ENCODE data around the gene WIZ.

Gene WIZ

DNA sequence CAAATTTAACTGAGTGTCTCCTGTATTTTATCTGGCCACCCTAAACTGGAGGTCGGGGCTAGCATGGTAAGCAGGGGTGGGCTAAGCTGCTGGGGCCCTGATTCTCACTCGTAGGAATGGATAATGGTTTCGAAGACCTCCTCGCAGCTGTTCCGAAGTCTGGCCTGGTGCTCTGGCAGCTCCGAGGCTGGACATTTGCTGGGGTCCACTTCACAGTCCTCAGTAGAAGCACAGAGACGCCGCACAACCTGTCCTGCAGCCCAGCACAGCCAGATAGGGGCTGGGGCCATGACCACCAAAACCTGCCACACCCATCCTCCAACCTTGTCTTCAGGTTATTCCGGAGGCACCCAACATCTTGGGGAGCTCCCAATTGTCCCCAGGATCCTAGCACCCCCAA lies 6.2 kb upstream of the WIZ start:
- Histone ChIP-seq H4K20me1 (ENCODE audit: insufficient read depth, low read length) (peaks cover 4% of the 10 kb centered on the region; the same call in 1 of the 2 replicates), H3K79me2 (ENCODE audit: insufficient read depth, low read length) (no peaks in the 10 kb centered on the region), H3K27me3 (ENCODE audit: insufficient read depth, low read length, poor library complexity) (no peaks in the 10 kb centered on the region), H3K4me3 (ENCODE audit: low read depth in 1 of 2, low read length in 2 of 2) (no peak overlapping the region), H3K9me3 (ENCODE audit: insufficient read depth, low read length, severe bottlenecking) (no peaks in the 10 kb centered on the region), H3K4me1 (ENCODE audit: insufficient read depth, low read length) (no peaks in the 10 kb centered on the region), H3K27ac (ENCODE audit: low read length) (no peak overlapping the region), H3K36me3 (ENCODE audit: insufficient read depth, low read length) (peaks cover 77% of the 10 kb centered on the region), H3K4me2 (ENCODE audit: insufficient read depth, low read length) (no peak overlapping the region), H3K9ac (ENCODE audit: low read depth, low read length) (no peak overlapping the region), H2AFZ (ENCODE audit: low read depth, low read length) (no peak overlapping the region)
- DNase-seq, result no peak
- no peak for ATAC-seq (ENCODE audit: insufficient read depth, low read depth)
- TF ChIP-seq CTCF (IDR thresholded peaks at IDR 0.05; ENCODE audit: borderline replicate concordance, extremely low read depth, low read length, poor library complexity, severe bottlenecking), result no peak
- TF ChIP-seq EZH2 (IDR thresholded peaks at IDR 0.05; ENCODE audit: borderline replicate concordance, low read depth, low read length, severe bottlenecking), result no peak

GRCh38 chr19:15453906-15454860 lies 4.4 kb upstream of the WIZ start:
- no peak overlapping the region for H2AFZ ChIP-seq (ENCODE audit: low read depth, low read length)
- no peak overlapping the region for H3K27ac ChIP-seq (ENCODE audit: low read length)
- H3K9me3 ChIP-seq (ENCODE audit: insufficient read depth, low read length, severe bottlenecking), result no peaks in the 10 kb centered on the region
- no peak overlapping the region for H3K4me2 ChIP-seq (ENCODE audit: insufficient read depth, low read length)
- DNase-seq, result no peak
- no peaks in the 10 kb centered on the region for H3K79me2 ChIP-seq (ENCODE audit: insufficient read depth, low read length)
- TF ChIP-seq EZH2 (IDR thresholded peaks at IDR 0.05; ENCODE audit: borderline replicate concordance, low read depth, low read length, severe bottlenecking), result no peak
- no peak for TF ChIP-seq CTCF (IDR thresholded peaks at IDR 0.05; ENCODE audit: borderline replicate concordance, extremely low read depth, low read length, poor library complexity, severe bottlenecking)
- peaks cover 4% of the 10 kb centered on the region; the same call in 1 of the 2 replicates for H4K20me1 ChIP-seq (ENCODE audit: insufficient read depth, low read length)
- no peaks in the 10 kb centered on the region for H3K27me3 ChIP-seq (ENCODE audit: insufficient read depth, low read length, poor library complexity)
- no peak for ATAC-seq (ENCODE audit: insufficient read depth, low read depth)
- H3K4me1 ChIP-seq (ENCODE audit: insufficient read depth, low read length), result peaks cover 7% of the 10 kb centered on the region
- H3K9ac ChIP-seq (ENCODE audit: low read depth, low read length), result no peak overlapping the region
- H3K4me3 ChIP-seq (ENCODE audit: low read depth in 1 of 2, low read length in 2 of 2), result no peak overlapping the region
- peaks cover 61% of the 10 kb centered on the region for H3K36me3 ChIP-seq (ENCODE audit: insufficient read depth, low read length)

DNA sequence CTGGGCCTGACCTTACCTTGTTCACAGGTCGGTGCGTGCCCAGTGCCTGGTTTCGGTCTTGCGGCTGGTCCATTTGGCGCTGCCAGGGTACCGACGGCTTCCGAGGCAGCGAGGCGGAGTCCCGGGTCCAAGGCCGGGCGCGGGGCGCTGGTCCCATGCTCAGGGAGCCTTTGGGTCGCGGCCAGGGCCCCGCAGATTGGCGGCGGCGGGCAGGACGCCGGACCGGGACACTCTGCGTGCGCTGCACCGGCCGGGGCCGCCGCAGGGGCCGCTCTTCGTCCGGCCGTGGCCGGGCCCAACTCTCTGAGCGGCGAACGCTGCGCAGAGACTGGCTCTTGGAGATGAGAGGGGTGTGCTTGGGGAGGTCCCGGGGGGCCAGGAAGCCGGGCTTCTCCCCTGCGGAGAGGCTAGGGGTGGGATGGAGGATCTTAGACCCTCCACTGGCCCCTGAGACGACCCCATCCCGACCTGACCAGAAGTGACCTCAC lies 3.4 kb upstream of the WIZ start:
- Histone ChIP-seq H2AFZ (ENCODE audit: low read depth, low read length) (no peak overlapping the region), H3K27ac (ENCODE audit: low read length) (no peak overlapping the region), H3K79me2 (ENCODE audit: insufficient read depth, low read length) (no peaks in the 10 kb centered on the region), H4K20me1 (ENCODE audit: insufficient read depth, low read length) (peaks cover 4% of the 10 kb centered on the region; the same call in 1 of the 2 replicates), H3K4me3 (ENCODE audit: low read depth in 1 of 2, low read length in 2 of 2) (no peak overlapping the region), H3K36me3 (ENCODE audit: insufficient read depth, low read length) (peaks cover 58% of the 10 kb centered on the region), H3K9me3 (ENCODE audit: insufficient read depth, low read length, severe bottlenecking) (no peaks in the 10 kb centered on the region), H3K9ac (ENCODE audit: low read depth, low read length) (no peak overlapping the region), H3K4me2 (ENCODE audit: insufficient read depth, low read length) (no peak overlapping the region), H3K27me3 (ENCODE audit: insufficient read depth, low read length, poor library complexity) (no peaks in the 10 kb centered on the region), H3K4me1 (ENCODE audit: insufficient read depth, low read length) (peaks cover 14% of the 10 kb centered on the region)
- ATAC-seq (ENCODE audit: insufficient read depth, low read depth) (no peak), DNase-seq (no peak)
- TF ChIP-seq CTCF (IDR thresholded peaks at IDR 0.05; ENCODE audit: borderline replicate concordance, extremely low read depth, low read length, poor library complexity, severe bottlenecking) (no peak), EZH2 (IDR thresholded peaks at IDR 0.05; ENCODE audit: borderline replicate concordance, low read depth, low read length, severe bottlenecking) (no peak)
